Measurements from ENCODE around the gene MYOZ2.

The MYOZ2 gene

DNA sequence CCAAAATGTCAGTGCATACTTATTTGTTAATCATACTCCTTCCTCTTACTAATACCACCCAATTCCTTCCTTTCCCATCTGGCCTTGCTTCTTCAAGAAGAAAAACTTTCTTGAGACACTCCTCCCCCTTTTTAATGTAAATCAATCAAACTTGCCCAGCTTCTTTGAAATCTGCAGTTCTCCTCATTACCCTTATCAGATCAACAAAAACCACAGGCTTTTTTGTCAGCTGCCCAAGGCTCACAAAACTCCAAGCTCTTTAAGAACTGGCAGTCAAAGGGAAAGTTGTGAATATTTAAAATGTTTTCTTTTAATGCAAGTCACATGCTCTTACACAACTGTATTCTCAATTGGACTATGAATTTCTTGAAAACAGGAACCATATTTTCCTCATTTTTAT lies 11.3 kb upstream of the MYOZ2 start:
- H3K27me3 ChIP-seq (ENCODE audit: low read length) = no peaks in the 10 kb centered on the region

DNA sequence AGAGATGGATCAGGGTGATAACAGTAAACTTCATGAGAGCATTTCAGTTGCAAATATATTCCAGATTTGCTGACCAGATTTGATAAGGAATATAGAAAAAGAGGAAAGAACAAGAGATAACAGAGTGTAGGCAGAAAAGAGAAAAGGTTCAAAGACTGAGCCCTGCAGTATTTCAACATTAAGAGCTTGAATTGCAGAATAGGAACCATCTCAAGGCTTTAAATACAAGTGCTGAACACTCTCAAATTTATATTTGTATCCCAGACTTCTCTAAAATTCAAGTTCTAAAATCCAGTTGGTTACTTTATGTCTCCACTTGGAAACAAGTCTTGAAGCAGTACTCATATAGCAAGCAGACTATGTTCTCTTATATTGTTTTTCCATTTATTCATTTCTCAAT lies 9.7 kb upstream of the MYOZ2 start:
- H3K9ac ChIP-seq (ENCODE audit: low read length) = no peak overlapping the region
- no peak overlapping the region for H3K27ac ChIP-seq (ENCODE audit: low read depth, low read length)
- no peaks in the 10 kb centered on the region for H3K9me2 ChIP-seq (replicated peaks; ENCODE audit: insufficient read depth, low read length)
- no peak overlapping the region for H3K4me2 ChIP-seq (ENCODE audit: low read depth, low read length, poor library complexity, severe bottlenecking)
- no peaks in the 10 kb centered on the region for H3K79me2 ChIP-seq (ENCODE audit: insufficient read depth, low read length)
- H3K4me3 ChIP-seq (ENCODE audit: insufficient read depth, low read length, poor library complexity, severe bottlenecking) = no peak overlapping the region
- no peak for TF ChIP-seq EZH2phosphoT487 (conservative IDR thresholded peaks at IDR 0.05; ENCODE audit: low read length)
- TF ChIP-seq, protein P1, sequence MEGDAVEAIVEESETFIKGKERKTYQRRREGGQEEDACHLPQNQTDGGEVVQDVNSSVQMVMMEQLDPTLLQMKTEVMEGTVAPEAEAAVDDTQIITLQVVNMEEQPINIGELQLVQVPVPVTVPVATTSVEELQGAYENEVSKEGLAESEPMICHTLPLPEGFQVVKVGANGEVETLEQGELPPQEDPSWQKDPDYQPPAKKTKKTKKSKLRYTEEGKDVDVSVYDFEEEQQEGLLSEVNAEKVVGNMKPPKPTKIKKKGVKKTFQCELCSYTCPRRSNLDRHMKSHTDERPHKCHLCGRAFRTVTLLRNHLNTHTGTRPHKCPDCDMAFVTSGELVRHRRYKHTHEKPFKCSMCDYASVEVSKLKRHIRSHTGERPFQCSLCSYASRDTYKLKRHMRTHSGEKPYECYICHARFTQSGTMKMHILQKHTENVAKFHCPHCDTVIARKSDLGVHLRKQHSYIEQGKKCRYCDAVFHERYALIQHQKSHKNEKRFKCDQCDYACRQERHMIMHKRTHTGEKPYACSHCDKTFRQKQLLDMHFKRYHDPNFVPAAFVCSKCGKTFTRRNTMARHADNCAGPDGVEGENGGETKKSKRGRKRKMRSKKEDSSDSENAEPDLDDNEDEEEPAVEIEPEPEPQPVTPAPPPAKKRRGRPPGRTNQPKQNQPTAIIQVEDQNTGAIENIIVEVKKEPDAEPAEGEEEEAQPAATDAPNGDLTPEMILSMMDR (IDR thresholded peaks at IDR 0.05; ENCODE audit: insufficient read depth, low read length, poor library complexity, severe bottlenecking) = no peak
- no peaks in the 10 kb centered on the region for H4K20me1 ChIP-seq (ENCODE audit: low read depth, low read length)
- no peaks in the 10 kb centered on the region for H3F3A ChIP-seq (ENCODE audit: insufficient read depth)
- H3K36me3 ChIP-seq (ENCODE audit: low read length) = no peaks in the 10 kb centered on the region
- no peaks in the 10 kb centered on the region for H3K27me3 ChIP-seq (ENCODE audit: low read length)
- no peaks in the 10 kb centered on the region for H3K9me3 ChIP-seq (ENCODE audit: insufficient read depth, low read length)
- H2AFZ ChIP-seq (ENCODE audit: low read depth, low read length, severe bottlenecking) = no peak overlapping the region

More for the DNA sequence above, 11.3 kb upstream of the MYOZ2 start:
- Histone ChIP-seq H3K9me2 (replicated peaks; ENCODE audit: insufficient read depth, low read length) (no peaks in the 10 kb centered on the region), H3K4me3 (ENCODE audit: insufficient read depth, low read length, poor library complexity, severe bottlenecking) (no peak overlapping the region), H4K20me1 (ENCODE audit: low read depth, low read length) (no peaks in the 10 kb centered on the region), H3K36me3 (ENCODE audit: low read length) (no peaks in the 10 kb centered on the region), H3K79me2 (ENCODE audit: insufficient read depth, low read length) (no peaks in the 10 kb centered on the region), H2AFZ (ENCODE audit: low read depth, low read length, severe bottlenecking) (no peak overlapping the region), H3K27ac (ENCODE audit: low read depth, low read length) (no peak overlapping the region), H3F3A (ENCODE audit: insufficient read depth) (no peaks in the 10 kb centered on the region), H3K9ac (ENCODE audit: low read length) (no peak overlapping the region), H3K4me2 (ENCODE audit: low read depth, low read length, poor library complexity, severe bottlenecking) (no peak overlapping the region), H3K9me3 (ENCODE audit: insufficient read depth, low read length) (no peaks in the 10 kb centered on the region)
- no peak for TF ChIP-seq EZH2phosphoT487 (conservative IDR thresholded peaks at IDR 0.05; ENCODE audit: low read length)

DNA sequence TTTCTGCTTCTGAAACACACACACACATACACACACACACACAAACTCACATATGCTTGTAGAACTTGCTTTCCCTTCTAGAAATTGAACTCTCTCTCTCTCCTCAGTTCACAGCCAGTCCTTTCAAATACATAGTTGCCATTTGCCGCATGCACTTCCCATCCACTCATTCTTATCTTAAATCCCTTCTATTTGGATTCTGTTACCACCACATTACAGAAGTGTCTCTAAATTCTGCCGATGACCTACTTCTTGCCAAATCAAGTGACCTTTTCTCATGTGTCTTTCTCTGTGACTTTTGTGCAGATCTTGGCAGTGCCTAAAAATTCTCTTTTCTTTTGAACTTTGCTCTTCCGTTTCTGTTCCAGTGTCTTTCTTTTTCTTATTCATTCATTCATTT lies 7.5 kb upstream of the MYOZ2 start:
- Histone ChIP-seq H3K9ac (ENCODE audit: low read length) (no peak overlapping the region), H3K4me2 (ENCODE audit: low read depth, low read length, poor library complexity, severe bottlenecking) (no peak overlapping the region), H2AFZ (ENCODE audit: low read depth, low read length, severe bottlenecking) (no peak overlapping the region), H3K27me3 (ENCODE audit: low read length) (no peaks in the 10 kb centered on the region), H3K4me3 (ENCODE audit: insufficient read depth, low read length, poor library complexity, severe bottlenecking) (no peak overlapping the region), H3K27ac (ENCODE audit: low read depth, low read length) (no peak overlapping the region), H3K9me3 (ENCODE audit: insufficient read depth, low read length) (no peaks in the 10 kb centered on the region), H3K36me3 (ENCODE audit: low read length) (no peaks in the 10 kb centered on the region), H3K9me2 (replicated peaks; ENCODE audit: insufficient read depth, low read length) (no peaks in the 10 kb centered on the region), H3K79me2 (ENCODE audit: insufficient read depth, low read length) (no peaks in the 10 kb centered on the region), H3F3A (ENCODE audit: insufficient read depth) (no peaks in the 10 kb centered on the region), H4K20me1 (ENCODE audit: low read depth, low read length) (no peaks in the 10 kb centered on the region)
- TF ChIP-seq, protein P1 (IDR thresholded peaks at IDR 0.05; ENCODE audit: insufficient read depth, low read length, poor library complexity, severe bottlenecking) = no peak
- TF ChIP-seq EZH2phosphoT487 (conservative IDR thresholded peaks at IDR 0.05; ENCODE audit: low read length) = no peak

DNA sequence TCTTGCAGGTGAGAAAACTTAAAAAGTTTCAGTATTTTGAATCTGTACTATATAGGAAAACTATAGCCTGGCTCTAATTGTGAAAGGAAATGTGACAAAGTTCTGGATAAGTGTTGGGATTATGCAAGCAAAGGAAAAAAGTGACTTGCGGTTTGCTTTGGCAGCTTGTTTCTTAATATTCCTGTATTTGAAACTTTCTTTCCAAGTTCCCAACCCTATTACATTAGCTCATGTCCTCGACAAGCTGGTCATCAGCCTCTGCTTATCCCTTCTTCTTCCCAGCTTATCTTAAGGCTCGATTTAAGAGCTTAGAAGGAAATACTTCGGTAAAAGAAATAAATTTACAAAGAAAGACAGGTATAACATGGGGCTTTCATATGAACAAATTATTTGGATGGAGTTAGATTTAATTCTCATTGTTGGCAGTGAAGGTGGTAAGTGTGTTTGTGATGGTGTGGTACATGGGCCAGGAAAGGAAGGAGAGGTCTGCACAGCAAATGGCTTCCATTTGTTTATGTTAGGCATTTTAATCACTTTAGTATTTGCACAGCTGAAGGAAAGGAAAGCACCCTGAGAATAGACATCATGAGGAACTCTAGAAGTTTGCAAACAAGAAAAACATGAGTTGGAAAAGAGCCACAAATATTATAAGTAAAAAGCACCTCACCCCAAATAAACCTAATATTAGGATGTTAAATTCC lies 5.1 kb upstream of the MYOZ2 start:
- no peak overlapping the region for H3K9ac ChIP-seq (ENCODE audit: low read length)
- no peak overlapping the region for H3K4me2 ChIP-seq (ENCODE audit: low read depth, low read length, poor library complexity, severe bottlenecking)
- H3K4me3 ChIP-seq (ENCODE audit: insufficient read depth, low read length, poor library complexity, severe bottlenecking) = no peak overlapping the region
- H3K27ac ChIP-seq (ENCODE audit: low read depth, low read length) = no peak overlapping the region
- no peaks in the 10 kb centered on the region for H3K27me3 ChIP-seq (ENCODE audit: low read length)
- H4K20me1 ChIP-seq (ENCODE audit: low read depth, low read length) = no peaks in the 10 kb centered on the region
- TF ChIP-seq, protein P1 (IDR thresholded peaks at IDR 0.05; ENCODE audit: insufficient read depth, low read length, poor library complexity, severe bottlenecking) = no peak
- TF ChIP-seq EZH2phosphoT487 (conservative IDR thresholded peaks at IDR 0.05; ENCODE audit: low read length) = no peak
- no peaks in the 10 kb centered on the region for H3F3A ChIP-seq (ENCODE audit: insufficient read depth)
- H2AFZ ChIP-seq (ENCODE audit: low read depth, low read length, severe bottlenecking) = no peak overlapping the region
- no peaks in the 10 kb centered on the region for H3K9me3 ChIP-seq (ENCODE audit: insufficient read depth, low read length)
- no peaks in the 10 kb centered on the region for H3K79me2 ChIP-seq (ENCODE audit: insufficient read depth, low read length)
- no peaks in the 10 kb centered on the region for H3K9me2 ChIP-seq (replicated peaks; ENCODE audit: insufficient read depth, low read length)
- no peaks in the 10 kb centered on the region for H3K36me3 ChIP-seq (ENCODE audit: low read length)

Measured in SU-DHL-6 (cell line).